ENCODE measurements around the gene COMMD9. TPM values are rescaled to one million over a fixed set of nuclear protein-coding genes. Genes with fewer than 3 reads are reported as not detected.

The COMMD9 gene
- total RNA-seq, 1 experiment from 2014 or later: 63.4 TPM

DNA sequence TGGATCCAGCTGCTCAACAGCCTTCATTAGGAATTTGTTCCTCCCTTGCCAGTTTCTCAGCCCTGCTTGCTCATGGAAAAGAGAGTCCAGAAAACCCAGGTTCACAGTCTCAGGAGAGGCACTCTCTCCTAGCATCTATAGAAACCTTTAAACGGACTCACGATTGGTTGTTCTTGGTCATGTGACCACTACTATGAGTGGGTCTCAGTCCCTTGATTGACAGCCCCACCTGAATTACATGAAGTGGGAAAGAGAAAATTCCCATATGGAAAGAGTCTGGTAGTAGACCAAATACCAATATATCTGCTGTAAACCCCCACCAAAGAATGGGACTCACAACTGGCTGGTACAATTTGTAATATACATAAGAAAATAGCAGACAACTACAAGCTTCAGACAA, 54.4 kb downstream of the COMMD9 start:
- Histone ChIP-seq H3K4me1 (peaks cover 14% of the 10 kb centered on the region), H3K9me3 (replicated peaks) (no peaks in the 10 kb centered on the region), H3K4me3 (no peak overlapping the region)

DNA sequence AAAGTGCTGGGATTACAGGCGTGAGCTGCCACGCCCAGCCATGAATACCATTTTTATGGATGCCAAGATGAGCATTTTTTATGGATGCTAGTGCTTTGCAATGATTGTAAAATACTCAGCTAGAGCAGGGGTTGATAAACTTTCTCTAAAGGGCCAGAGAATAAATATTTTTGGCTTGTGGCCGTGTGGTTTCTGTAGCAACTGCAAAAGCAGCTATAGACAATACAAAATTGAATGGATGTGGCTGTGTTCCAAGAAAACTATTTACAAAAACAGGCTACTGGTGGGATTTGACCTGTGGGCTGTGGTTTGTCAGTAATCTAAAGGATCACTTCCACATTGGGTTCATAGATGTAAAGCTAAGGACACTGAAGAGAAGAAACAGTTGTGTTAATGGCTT, 56.0 kb downstream of the COMMD9 start:
- no peak overlapping the region for H3K27ac ChIP-seq
- no peaks in the 10 kb centered on the region for H3K27me3 ChIP-seq
- no peak overlapping the region for H3K4me3 ChIP-seq
- H3K9me3 ChIP-seq (replicated peaks): no peaks in the 10 kb centered on the region
- H3K4me1 ChIP-seq: peaks cover 14% of the 10 kb centered on the region
- DNase-seq: peak; percentile 56 to 78
- H3K36me3 ChIP-seq: peaks cover 18% of the 10 kb centered on the region; the same call in 1 of the 2 replicates

More for the DNA sequence above, 54.4 kb downstream of the COMMD9 start:
- peak; percentile 22 to 59 for DNase-seq
- H3K27ac ChIP-seq: no peak overlapping the region
- no peaks in the 10 kb centered on the region for H3K27me3 ChIP-seq
- H3K36me3 ChIP-seq: peaks cover 15% of the 10 kb centered on the region; the same call in 1 of the 2 replicates

DNA sequence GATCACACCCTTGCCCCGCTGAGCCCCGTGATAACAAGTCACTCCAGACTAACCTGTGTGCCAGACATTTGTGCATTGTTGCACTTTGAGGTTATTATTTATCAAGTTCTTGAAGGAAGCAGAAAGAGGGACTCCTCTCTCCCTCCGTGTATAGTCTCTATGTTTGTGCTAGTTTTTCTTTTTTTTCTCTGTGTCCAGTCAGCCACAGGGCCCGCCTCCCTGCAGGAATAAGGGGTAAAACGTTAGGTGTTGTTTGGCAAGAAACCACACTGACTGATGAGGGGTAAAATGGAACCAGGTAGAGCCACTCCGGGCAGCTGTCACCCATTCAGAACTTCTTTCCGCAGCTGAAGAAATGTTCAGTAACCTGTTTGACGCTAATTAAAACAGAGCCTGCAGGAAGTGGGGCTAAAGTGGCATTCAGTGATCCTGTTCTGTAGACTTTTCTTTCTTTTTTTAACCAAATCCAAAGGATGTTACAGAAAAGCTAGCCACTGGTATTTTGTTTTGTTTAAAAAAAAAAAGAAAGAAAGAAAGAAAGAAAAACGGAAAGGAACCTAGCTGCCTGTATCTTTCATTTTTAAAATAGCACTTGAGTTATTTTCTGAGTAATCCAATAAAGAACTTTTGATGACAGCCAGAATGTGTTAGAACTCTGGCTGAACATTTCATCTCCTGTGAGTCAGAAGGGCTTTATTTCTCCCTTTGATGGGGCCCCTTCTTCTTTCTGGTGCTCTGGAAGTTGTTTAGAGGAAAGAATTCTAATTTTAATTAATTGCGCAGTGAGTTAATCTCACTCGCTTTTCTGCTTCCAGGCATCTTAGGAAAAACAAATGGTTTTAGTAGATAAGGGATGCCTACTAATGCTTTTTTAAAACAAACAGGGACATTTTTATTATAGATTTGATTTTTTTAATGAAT, 58.2 kb downstream of the COMMD9 start:
- no peak for DNase-seq
- Histone ChIP-seq H3K4me1 (peaks cover 14% of the 10 kb centered on the region), H3K4me3 (no peak overlapping the region), H3K27me3 (no peaks in the 10 kb centered on the region), H3K9me3 (replicated peaks) (no peaks in the 10 kb centered on the region), H3K27ac (no peak overlapping the region), H3K36me3 (peaks cover 15% of the 10 kb centered on the region; the same call in 1 of the 2 replicates)

DNA sequence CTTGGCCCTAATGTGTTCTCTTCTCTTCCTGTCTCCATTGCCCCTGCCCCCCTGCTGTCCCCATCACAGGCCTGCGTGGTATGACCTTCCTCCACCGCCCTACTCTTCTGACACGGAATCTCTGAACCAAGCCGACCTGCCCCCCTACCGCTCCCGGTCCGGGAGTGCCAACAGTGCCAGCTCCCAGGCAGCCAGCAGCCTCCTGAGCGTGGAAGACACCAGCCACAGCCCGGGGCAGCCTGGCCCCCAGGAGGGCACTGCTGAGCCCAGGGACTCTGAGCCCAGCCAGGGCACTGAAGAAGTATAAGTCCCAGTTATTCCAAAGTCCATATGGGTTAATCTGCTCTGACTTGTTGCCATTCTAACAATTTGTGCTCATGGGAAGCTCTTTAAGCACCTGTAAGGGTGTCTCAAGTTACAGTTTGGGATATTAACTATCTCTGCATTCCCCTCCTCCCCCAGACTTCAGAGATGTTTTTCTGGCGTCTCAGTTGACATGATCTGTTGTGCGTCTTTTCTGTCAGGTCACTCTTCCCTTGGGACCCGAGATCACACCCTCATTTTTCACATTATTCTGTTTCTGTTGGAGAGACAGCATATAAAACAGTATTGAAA, 60.0 kb downstream of the COMMD9 start:
- Histone ChIP-seq H3K27me3 (no peaks in the 10 kb centered on the region), H3K9me3 (replicated peaks) (no peaks in the 10 kb centered on the region), H3K4me3 (no peak overlapping the region), H3K36me3 (peaks cover 11% of the 10 kb centered on the region; the same call in 1 of the 2 replicates), H3K27ac (no peak overlapping the region), H3K4me1 (peaks cover 14% of the 10 kb centered on the region)
- no peak for DNase-seq

DNA sequence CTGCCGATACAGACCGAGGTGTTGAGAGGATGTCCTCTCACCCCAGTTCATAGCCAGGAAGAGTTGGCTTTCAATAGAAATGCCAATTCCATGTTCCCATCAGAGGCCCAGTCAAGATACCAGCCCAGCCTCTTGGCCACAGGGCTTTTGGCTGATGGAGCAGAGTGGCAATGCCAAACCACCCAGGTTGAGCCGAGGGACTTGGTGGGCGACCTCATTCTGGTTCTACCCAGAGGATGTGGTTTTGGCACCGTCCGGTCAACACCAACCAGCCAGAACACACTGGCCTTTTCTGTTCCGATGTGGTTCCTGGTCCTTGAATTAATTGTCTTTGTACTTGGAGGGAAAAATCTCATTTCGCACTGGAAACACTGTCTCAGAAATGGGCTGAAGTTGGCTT, 60.5 kb downstream of the COMMD9 start:
- Histone ChIP-seq H3K27me3 (no peaks in the 10 kb centered on the region), H3K4me3 (no peak overlapping the region), H3K4me1 (peaks cover 14% of the 10 kb centered on the region), H3K27ac (no peak overlapping the region), H3K36me3 (peaks cover 11% of the 10 kb centered on the region; the same call in 1 of the 2 replicates), H3K9me3 (replicated peaks) (no peaks in the 10 kb centered on the region)
- DNase-seq: no peak

DNA sequence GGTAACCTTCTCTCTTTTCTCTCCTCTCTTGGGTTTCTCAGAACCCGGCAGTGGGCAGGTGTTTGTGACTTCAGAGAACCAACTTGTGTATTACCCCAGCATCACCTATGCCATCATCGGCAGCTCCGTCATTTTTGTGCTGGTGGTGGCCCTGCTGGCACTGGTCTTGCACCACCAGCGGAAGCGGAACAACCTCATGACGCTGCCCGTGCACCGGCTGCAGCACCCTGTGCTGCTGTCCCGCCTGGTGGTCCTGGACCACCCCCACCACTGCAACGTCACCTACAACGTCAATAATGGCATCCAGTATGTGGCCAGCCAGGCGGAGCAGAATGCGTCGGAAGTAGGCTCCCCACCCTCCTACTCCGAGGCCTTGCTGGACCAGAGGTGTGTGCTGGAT, 62.2 kb downstream of the COMMD9 start:
- peaks cover 7% of the 10 kb centered on the region; the same call in 1 of the 2 replicates for H3K4me1 ChIP-seq
- H3K27ac ChIP-seq: no peak overlapping the region

DNA sequence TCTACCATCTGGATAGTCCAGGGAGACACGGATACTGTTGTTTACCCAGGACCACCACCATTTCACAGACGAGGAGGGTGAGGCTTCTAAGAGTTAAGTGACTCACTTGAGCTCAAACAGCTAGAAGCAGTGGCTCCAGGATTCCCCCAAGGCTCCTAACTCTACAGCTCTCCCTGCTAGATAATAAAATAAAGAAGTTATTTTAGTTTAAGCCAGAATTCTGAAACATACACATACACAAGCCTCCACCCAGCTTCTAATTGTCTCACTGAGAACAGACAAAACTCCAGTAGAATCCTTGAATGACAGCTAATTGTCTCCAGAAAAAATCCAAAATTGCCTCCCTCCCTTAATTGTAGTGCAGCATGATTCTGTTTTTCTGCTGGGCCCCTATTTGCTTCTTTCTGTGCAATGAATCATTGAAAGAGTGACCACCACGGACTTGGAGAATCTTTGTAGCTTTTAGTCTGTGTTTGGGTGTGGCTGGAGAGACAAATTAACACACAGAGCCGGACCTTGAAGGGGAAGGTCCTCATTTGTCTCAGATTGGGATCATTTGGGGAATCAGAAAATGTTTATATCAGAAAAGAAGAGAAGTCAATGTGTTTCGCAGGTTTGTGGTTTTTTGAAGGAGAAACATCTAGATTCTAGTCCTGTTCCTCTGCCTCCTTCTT, 64.9 kb downstream of the COMMD9 start:
- H3K4me3 ChIP-seq: no peak overlapping the region
- H3K4me1 ChIP-seq: no peaks in the 10 kb centered on the region
- H3K27ac ChIP-seq: no peak overlapping the region

More for the DNA sequence above, 62.2 kb downstream of the COMMD9 start:
- no peak for DNase-seq
- Histone ChIP-seq H3K27me3 (no peaks in the 10 kb centered on the region), H3K36me3 (peaks cover 10% of the 10 kb centered on the region; the same call in 1 of the 2 replicates), H3K4me3 (no peak overlapping the region), H3K9me3 (replicated peaks) (no peaks in the 10 kb centered on the region)

DNA sequence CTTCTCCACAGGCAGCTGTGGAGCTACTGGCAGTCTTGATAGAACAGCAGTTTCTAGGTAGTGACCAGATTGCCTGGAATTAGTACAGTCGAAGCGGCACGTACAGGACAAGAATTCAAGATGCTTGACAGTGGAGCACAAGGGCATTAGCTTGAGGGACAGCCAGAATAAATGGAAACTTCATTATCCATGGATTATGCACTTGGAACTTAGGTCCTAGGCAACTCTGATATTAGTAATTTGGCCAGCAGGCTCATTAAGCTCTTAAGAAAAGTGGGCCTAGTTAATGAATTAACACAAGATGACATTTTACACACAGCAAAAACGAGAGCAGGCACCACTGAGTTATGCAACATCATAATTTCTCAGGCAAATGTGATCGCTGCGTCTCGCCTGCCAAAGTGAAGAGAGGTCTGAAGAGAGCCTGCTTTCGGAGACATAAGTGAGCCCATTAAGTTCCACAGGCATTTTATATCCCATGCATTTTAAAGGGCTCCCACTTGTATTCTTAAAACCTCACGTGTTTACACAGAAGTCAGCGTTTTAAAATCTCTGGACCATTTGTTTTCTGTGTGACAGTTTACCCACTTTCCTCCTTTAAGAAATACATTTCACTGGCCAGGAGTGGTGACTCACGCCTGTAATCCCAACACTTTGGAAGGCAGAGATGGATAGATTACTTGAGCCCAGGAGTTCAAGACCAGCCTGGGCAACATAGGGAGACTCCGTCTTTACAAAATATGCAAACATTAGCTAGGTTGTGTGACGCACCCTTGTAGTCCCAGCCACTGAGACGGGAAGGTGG, 66.2 kb downstream of the COMMD9 start:
- Histone ChIP-seq H3K27ac (no peak overlapping the region), H3K27me3 (no peaks in the 10 kb centered on the region), H3K4me1 (no peaks in the 10 kb centered on the region), H3K9me3 (replicated peaks) (peaks cover 9% of the 10 kb centered on the region), H3K36me3 (peaks cover under 1% of the 10 kb centered on the region; the same call in 1 of the 2 replicates), H3K4me3 (no peak overlapping the region)
- no peak for DNase-seq

More for the DNA sequence above, 64.9 kb downstream of the COMMD9 start:
- no peak for DNase-seq
- H3K36me3 ChIP-seq: peaks cover 6% of the 10 kb centered on the region; the same call in 1 of the 2 replicates
- peaks cover 9% of the 10 kb centered on the region for H3K9me3 ChIP-seq (replicated peaks)
- no peaks in the 10 kb centered on the region for H3K27me3 ChIP-seq

Other genes with a start within 250 kb of the COMMD9 start
- gene PRR5L, start 6.9 kb upstream of the COMMD9 start, total RNA-seq (2014; rRNA removed; shearing (Covaris generic)): 7.2 and 10.0 TPM in 2 replicates
- gene TRAF6, start 220.8 kb upstream of the COMMD9 start, total RNA-seq (2014; rRNA removed; shearing (Covaris generic)): 10.4 and 12.3 TPM in 2 replicates